ENCODE measurements around the gene WDR59.
A peak's percentile ranks its signal among the peaks of the same experiment; 100 is the strongest.

The WDR59 gene

DNA sequence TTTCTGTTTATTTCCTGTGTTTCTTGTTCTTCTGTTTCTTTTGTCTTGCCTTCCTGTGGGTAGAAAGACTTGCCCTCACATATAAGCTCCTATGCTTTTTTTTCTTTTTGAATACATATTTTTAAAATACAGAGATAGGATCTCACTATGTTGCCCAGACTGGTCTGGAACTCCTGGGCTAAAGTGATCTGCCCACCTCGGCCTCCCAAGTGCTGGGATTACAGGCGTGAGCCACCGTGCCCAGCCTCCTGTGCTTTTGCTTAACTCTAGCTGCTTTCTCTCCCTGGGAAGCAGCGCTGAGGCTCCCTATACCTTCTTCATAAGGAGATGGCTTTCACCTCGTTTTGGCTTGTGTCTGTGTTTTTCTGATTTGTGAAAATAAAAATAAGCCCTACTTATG, 116.9 kb downstream of the WDR59 start:
- no peaks in the 10 kb centered on the region for H3K27me3 ChIP-seq (ENCODE audit: insufficient read depth, low read depth)
- no peak overlapping the region for H3K27ac ChIP-seq
- TF ChIP-seq, protein P1, sequence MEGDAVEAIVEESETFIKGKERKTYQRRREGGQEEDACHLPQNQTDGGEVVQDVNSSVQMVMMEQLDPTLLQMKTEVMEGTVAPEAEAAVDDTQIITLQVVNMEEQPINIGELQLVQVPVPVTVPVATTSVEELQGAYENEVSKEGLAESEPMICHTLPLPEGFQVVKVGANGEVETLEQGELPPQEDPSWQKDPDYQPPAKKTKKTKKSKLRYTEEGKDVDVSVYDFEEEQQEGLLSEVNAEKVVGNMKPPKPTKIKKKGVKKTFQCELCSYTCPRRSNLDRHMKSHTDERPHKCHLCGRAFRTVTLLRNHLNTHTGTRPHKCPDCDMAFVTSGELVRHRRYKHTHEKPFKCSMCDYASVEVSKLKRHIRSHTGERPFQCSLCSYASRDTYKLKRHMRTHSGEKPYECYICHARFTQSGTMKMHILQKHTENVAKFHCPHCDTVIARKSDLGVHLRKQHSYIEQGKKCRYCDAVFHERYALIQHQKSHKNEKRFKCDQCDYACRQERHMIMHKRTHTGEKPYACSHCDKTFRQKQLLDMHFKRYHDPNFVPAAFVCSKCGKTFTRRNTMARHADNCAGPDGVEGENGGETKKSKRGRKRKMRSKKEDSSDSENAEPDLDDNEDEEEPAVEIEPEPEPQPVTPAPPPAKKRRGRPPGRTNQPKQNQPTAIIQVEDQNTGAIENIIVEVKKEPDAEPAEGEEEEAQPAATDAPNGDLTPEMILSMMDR (conservative IDR thresholded peaks at IDR 0.05; ENCODE audit: low read depth, low read length): no peak
- H3K4me3 ChIP-seq (IDR thresholded peaks at IDR 0.05; ENCODE audit: insufficient read depth, low read depth, low read length): no peak overlapping the region
- no peak overlapping the region for H3K4me2 ChIP-seq
- peaks cover under 1% of the 10 kb centered on the region for H3K4me1 ChIP-seq (ENCODE audit: low read depth, poor library complexity, severe bottlenecking)
- H2AFZ ChIP-seq (ENCODE audit: low read depth): no peak overlapping the region
- no peaks in the 10 kb centered on the region for H4K20me1 ChIP-seq (ENCODE audit: insufficient read depth)
- H3K36me3 ChIP-seq (ENCODE audit: insufficient read depth): no peaks in the 10 kb centered on the region
- H3K79me2 ChIP-seq (ENCODE audit: insufficient read depth, low read depth): no peaks in the 10 kb centered on the region
- no peak overlapping the region for H3K9ac ChIP-seq

DNA sequence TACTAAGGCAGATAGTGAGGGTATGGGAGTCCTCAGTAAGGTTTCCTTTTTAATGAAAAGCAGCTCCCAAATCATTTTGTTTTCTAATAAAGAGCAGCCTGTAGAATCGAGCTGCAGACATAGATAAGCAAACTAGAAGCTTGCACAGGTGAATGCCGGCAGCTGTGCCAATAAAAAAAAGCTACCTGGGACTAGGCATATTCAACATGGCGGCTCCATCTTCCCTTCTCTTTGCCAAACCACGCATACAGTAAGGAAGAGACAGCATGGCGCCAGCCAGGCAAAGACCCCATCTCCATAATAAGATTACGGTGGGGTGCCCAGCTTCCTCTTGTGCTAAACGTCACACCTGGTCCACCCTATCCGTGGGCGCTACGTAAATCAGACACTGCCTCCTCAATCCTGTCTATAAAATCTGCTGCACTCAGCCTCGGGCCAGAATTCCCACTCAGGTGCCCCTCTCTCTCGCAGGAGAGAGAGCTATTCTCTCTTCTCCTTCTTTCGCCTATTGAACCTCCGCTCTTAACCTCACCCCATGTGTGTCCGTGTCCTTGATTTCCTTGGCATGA, 117.6 kb downstream of the WDR59 start:
- no peak overlapping the region for H2AFZ ChIP-seq (ENCODE audit: low read depth)
- H3K27me3 ChIP-seq (ENCODE audit: insufficient read depth, low read depth): no peaks in the 10 kb centered on the region
- peaks cover 3% of the 10 kb centered on the region for H3K4me1 ChIP-seq (ENCODE audit: low read depth, poor library complexity, severe bottlenecking)
- no peaks in the 10 kb centered on the region for H3K79me2 ChIP-seq (ENCODE audit: insufficient read depth, low read depth)
- H3K4me2 ChIP-seq: no peak overlapping the region
- H3K9ac ChIP-seq: no peak overlapping the region
- no peaks in the 10 kb centered on the region for H3K36me3 ChIP-seq (ENCODE audit: insufficient read depth)
- TF ChIP-seq, protein P1 (conservative IDR thresholded peaks at IDR 0.05; ENCODE audit: low read depth, low read length): no peak
- H3K27ac ChIP-seq: no peak overlapping the region
- H4K20me1 ChIP-seq (ENCODE audit: insufficient read depth): no peaks in the 10 kb centered on the region
- H3K4me3 ChIP-seq (IDR thresholded peaks at IDR 0.05; ENCODE audit: insufficient read depth, low read depth, low read length): no peak overlapping the region

DNA sequence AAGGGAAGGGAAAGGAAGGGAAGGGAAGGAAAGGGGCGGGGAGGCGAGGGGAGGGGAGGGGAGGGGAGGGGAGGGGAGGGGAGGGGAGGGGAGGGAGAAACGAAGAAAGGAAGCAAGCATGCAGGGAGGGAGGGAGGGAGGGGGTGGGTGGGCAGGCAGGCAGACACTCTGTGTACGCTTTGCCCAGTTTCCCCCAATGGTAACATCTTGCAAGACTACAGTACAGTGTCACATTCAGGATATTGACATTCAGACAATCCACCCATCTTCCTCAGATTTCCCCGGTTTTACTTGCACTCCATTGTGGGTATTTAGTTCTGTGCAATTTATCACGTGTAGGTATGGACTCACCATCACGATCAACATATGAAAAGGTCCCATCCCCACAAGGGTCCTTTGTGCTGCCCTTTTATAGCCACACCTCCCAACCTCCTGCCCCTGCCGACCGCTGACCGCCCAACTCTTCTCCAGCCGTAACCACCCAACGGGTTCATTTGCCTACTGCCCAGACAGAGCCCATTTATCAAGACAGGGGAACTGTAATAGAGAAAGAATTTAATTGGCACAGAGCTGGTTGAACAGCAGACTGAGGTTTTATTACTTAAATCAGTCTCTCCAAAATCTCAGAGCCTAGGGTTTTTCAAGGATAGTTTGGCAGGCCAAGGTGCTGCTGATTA, 118.9 kb downstream of the WDR59 start:
- no peak overlapping the region for H3K4me3 ChIP-seq (IDR thresholded peaks at IDR 0.05; ENCODE audit: insufficient read depth, low read depth, low read length)
- TF ChIP-seq, protein P1 (conservative IDR thresholded peaks at IDR 0.05; ENCODE audit: low read depth, low read length): no peak
- no peak overlapping the region for H3K4me2 ChIP-seq
- H3K4me1 ChIP-seq (ENCODE audit: low read depth, poor library complexity, severe bottlenecking): peaks cover 3% of the 10 kb centered on the region
- no peaks in the 10 kb centered on the region for H3K79me2 ChIP-seq (ENCODE audit: insufficient read depth, low read depth)
- H3K36me3 ChIP-seq (ENCODE audit: insufficient read depth): no peaks in the 10 kb centered on the region
- no peak overlapping the region for H2AFZ ChIP-seq (ENCODE audit: low read depth)
- H3K27ac ChIP-seq: no peak overlapping the region
- H3K9ac ChIP-seq: no peak overlapping the region
- no peaks in the 10 kb centered on the region for H4K20me1 ChIP-seq (ENCODE audit: insufficient read depth)
- no peaks in the 10 kb centered on the region for H3K27me3 ChIP-seq (ENCODE audit: insufficient read depth, low read depth)

DNA sequence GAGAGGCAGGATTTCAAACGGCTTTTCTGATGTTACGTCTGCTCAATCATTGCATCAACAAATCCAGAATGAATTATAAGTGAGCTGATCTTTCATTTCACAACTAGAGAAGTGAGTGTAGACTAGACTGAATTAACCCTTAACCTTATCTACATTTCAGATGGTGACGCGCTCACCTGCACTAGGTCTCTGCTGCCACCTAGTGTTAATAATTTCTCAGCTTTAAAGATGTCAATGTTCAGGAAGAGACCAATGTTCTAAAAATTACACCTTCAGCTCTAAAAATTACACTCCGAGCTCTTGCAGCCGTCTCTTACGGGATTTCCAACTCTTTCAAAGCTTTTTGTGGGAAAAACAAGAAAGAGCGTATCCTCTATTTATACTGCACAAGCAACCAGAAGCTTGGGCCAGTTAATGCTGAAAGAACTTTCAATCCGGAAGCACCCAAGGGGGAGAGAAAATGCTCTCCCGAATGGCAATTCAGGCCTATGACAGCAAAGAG, 122.1 kb downstream of the WDR59 start:
- no peak overlapping the region for H3K4me3 ChIP-seq (IDR thresholded peaks at IDR 0.05; ENCODE audit: insufficient read depth, low read depth, low read length)
- no peaks in the 10 kb centered on the region for H4K20me1 ChIP-seq (ENCODE audit: insufficient read depth)
- H2AFZ ChIP-seq (ENCODE audit: low read depth): peak overlapping the region; percentile 37
- H3K27me3 ChIP-seq (ENCODE audit: insufficient read depth, low read depth): no peaks in the 10 kb centered on the region
- H3K4me2 ChIP-seq: no peak overlapping the region
- H3K4me1 ChIP-seq (ENCODE audit: low read depth, poor library complexity, severe bottlenecking): peaks cover 3% of the 10 kb centered on the region
- no peak overlapping the region for H3K27ac ChIP-seq
- TF ChIP-seq, protein P1 (conservative IDR thresholded peaks at IDR 0.05; ENCODE audit: low read depth, low read length): peak; percentile 93
- no peak overlapping the region for H3K9ac ChIP-seq
- no peaks in the 10 kb centered on the region for H3K36me3 ChIP-seq (ENCODE audit: insufficient read depth)
- no peaks in the 10 kb centered on the region for H3K79me2 ChIP-seq (ENCODE audit: insufficient read depth, low read depth)

Measured in KMS-11 (cell line).